DOHH2 (cell line): ENCODE measurements around the gene ALOX5AP.

Experiments
- H3F3A ChIP-seq: fragments of 200-600 bp; sonication (generic), shearing (Covaris generic); 2 replicates; pipeline ENCODE4 v1.6.0; 2016; ENCODE audit warnings: antibody characterized with exemption, mild to moderate bottlenecking; ENCODE audit not compliant: control insufficient read depth, insufficient read depth
- H3K27ac ChIP-seq: fragments of 200-600 bp; sonication (generic); 2 replicates; pipeline ENCODE4 v1.5.1; 2014; ENCODE audit warnings: low read depth, mild to moderate bottlenecking, low read length, moderate library complexity
- H3K27me3 ChIP-seq: fragments of 200-600 bp; sonication (generic); 2 replicates; pipeline ENCODE4 v1.6.1; 2014; ENCODE audit warnings: mild to moderate bottlenecking, low read length, mixed read lengths; ENCODE audit not compliant: control insufficient read depth
- H3K36me3 ChIP-seq: fragments of 200-600 bp; sonication (generic); 2 replicates; pipeline ENCODE4 v1.6.1; 2014; ENCODE audit warnings: mild to moderate bottlenecking, low read length, moderate library complexity, mixed read lengths; ENCODE audit not compliant: control insufficient read depth
- H3K4me1 ChIP-seq: fragments of 200-600 bp; sonication (generic); 2 replicates; pipeline ENCODE4 v1.6.1; 2014; ENCODE audit warnings: mild to moderate bottlenecking, low read length, mixed read lengths; ENCODE audit not compliant: control insufficient read depth
- H3K4me2 ChIP-seq: fragments of 200-600 bp; sonication (generic); 2 replicates; pipeline ENCODE4 v1.6.0; 2014; ENCODE audit warnings: mild to moderate bottlenecking, low read length, moderate library complexity
- H3K4me3 ChIP-seq: fragments of 200-600 bp; sonication (generic); 2 replicates; pipeline ENCODE4 v1.5.1; 2014; ENCODE audit warnings: mild to moderate bottlenecking, low read length, mixed read lengths
- H3K79me2 ChIP-seq: fragments of 200-600 bp; sonication (generic); 2 replicates; pipeline ENCODE4 v1.6.1; 2014; ENCODE audit warnings: mild to moderate bottlenecking, low read length, mixed read lengths; ENCODE audit not compliant: control insufficient read depth
- H3K9me2 ChIP-seq: fragments of 200-600 bp; sonication (generic); replicated peaks from 2 replicates; pipeline ENCODE4 v1.6.1; 2014; ENCODE audit warnings: mild to moderate bottlenecking, low read length, mixed read lengths; ENCODE audit not compliant: control insufficient read depth
- H3K9me3 ChIP-seq: fragments of 200-600 bp; sonication (generic); 2 replicates; pipeline ENCODE4 v1.6.1; 2014; ENCODE audit warnings: antibody characterized with exemption, low read length, mixed read lengths; ENCODE audit not compliant: control insufficient read depth, insufficient read depth
- H4K20me1 ChIP-seq: fragments of 200-600 bp; sonication (generic); 2 replicates; pipeline ENCODE4 v1.6.0; 2014; ENCODE audit warnings: low read depth, mild to moderate bottlenecking, antibody characterized with exemption, low read length, moderate library complexity; ENCODE audit not compliant: control insufficient read depth, insufficient read depth
- EZH2phosphoT487 ChIP-seq: fragments of 200-600 bp; sonication (generic); IDR thresholded peaks from 2 replicates; pipeline ENCODE4 v1.6.1; 2017; ENCODE audit warnings: borderline replicate concordance, mild to moderate bottlenecking, antibody characterized with exemption, low read length, moderate library complexity, mixed read lengths
- TF ChIP-seq, protein P1 (sequence below): fragments of 200-600 bp; sonication (generic); IDR thresholded peaks from one replicate; pipeline ENCODE4 v1.5.1; 2014; ENCODE audit warnings: antibody characterized with exemption, mild to moderate bottlenecking, low read depth, low read length; ENCODE audit not compliant: poor library complexity, severe bottlenecking

The ALOX5AP gene

DNA sequence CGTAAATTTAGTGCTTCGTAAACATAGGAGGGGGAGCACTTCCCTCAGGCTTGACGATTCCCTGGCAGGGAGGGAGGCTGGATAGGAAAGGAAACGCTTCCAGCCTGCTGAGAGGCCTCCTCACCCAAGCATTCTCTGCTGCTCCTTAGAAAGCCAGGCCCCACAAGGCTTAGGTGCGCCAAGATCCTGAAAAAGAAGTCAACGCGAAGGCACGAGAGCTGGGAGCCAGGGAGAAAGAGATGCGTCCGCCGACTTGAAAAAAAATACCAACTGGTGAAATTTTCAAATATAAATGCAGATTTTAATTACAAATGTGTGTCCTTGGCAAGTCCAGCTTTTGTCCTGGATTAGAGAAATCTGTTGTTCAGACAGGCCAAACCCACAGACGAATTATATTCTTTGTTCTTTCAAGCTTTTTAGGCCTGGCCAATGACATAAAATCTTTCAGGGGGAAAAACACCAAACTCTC is 64.0 kb downstream of the ALOX5AP start:
- no peak overlapping the region for H3K4me2 ChIP-seq
- no peak for TF ChIP-seq EZH2phosphoT487
- TF ChIP-seq, protein P1, sequence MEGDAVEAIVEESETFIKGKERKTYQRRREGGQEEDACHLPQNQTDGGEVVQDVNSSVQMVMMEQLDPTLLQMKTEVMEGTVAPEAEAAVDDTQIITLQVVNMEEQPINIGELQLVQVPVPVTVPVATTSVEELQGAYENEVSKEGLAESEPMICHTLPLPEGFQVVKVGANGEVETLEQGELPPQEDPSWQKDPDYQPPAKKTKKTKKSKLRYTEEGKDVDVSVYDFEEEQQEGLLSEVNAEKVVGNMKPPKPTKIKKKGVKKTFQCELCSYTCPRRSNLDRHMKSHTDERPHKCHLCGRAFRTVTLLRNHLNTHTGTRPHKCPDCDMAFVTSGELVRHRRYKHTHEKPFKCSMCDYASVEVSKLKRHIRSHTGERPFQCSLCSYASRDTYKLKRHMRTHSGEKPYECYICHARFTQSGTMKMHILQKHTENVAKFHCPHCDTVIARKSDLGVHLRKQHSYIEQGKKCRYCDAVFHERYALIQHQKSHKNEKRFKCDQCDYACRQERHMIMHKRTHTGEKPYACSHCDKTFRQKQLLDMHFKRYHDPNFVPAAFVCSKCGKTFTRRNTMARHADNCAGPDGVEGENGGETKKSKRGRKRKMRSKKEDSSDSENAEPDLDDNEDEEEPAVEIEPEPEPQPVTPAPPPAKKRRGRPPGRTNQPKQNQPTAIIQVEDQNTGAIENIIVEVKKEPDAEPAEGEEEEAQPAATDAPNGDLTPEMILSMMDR = no peak
- no peaks in the 10 kb centered on the region for H3K9me3 ChIP-seq
- no peaks in the 10 kb centered on the region for H3K9me2 ChIP-seq
- no peaks in the 10 kb centered on the region for H3F3A ChIP-seq
- H3K79me2 ChIP-seq = no peaks in the 10 kb centered on the region
- no peak overlapping the region for H3K4me3 ChIP-seq
- peaks cover 17% of the 10 kb centered on the region for H3K27me3 ChIP-seq
- H3K36me3 ChIP-seq = no peaks in the 10 kb centered on the region
- no peaks in the 10 kb centered on the region for H4K20me1 ChIP-seq
- H3K27ac ChIP-seq = no peak overlapping the region
- H3K4me1 ChIP-seq = peaks cover 15% of the 10 kb centered on the region

DNA sequence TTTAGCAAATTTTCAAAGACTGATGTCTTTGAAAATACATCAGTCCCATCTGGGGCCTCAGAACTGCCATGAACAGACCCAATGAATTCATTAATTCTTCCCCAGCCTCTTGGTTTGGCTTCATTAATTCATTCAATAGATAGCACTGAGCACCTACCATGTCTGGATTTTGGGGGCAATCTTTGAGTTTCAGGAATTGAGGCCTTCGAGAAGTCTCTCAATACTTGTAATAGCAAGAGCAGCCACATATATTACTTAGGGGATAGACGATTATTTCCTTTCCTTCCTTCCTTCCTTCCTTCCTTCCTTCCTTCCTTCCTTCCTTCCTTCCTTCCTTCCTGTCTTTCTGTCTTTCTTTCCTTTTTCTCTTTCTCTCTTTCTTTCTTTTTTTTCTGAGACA is 64.8 kb downstream of the ALOX5AP start:
- Histone ChIP-seq H4K20me1 (no peaks in the 10 kb centered on the region), H3F3A (no peaks in the 10 kb centered on the region), H3K9me3 (no peaks in the 10 kb centered on the region), H3K4me1 (peaks cover 15% of the 10 kb centered on the region), H3K4me3 (no peak overlapping the region), H3K27ac (no peak overlapping the region), H3K4me2 (no peak overlapping the region), H3K9me2 (no peaks in the 10 kb centered on the region), H3K27me3 (peaks cover 15% of the 10 kb centered on the region), H3K79me2 (no peaks in the 10 kb centered on the region), H3K36me3 (no peaks in the 10 kb centered on the region)
- no peak for TF ChIP-seq EZH2phosphoT487
- TF ChIP-seq, protein P1 = no peak

DNA sequence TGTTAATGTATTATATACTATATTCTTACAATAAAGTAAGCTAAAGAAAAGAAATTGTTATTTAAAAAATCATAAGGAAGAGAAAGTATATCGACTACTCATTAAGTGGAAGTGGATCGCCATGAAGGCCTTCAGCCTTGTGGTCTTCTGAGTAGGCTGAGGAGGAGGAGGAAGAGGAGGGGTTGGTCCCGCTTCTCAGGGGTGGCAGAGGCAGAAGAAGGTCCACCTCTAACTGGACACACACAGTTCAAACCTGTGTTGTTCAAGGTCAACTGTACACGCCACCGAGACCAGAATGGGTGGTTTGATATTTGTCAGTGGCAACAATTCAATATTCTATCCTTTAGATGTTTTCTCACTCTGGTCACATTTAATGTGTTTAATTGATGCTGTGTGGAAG is 67.2 kb downstream of the ALOX5AP start:
- peak overlapping the region; percentile 67 for H3K4me2 ChIP-seq
- H3K36me3 ChIP-seq = no peaks in the 10 kb centered on the region
- no peak overlapping the region; the same call in 1 of the 2 replicates for H3K4me3 ChIP-seq
- no peaks in the 10 kb centered on the region for H3F3A ChIP-seq
- no peaks in the 10 kb centered on the region; the same call in 1 of the 2 replicates for H3K27me3 ChIP-seq
- no peaks in the 10 kb centered on the region for H3K9me2 ChIP-seq
- H3K79me2 ChIP-seq = no peaks in the 10 kb centered on the region
- TF ChIP-seq, protein P1 = no peak
- no peak for TF ChIP-seq EZH2phosphoT487
- peaks cover 7% of the 10 kb centered on the region for H3K4me1 ChIP-seq
- H3K27ac ChIP-seq = no peak overlapping the region
- H3K9me3 ChIP-seq = no peaks in the 10 kb centered on the region
- no peaks in the 10 kb centered on the region for H4K20me1 ChIP-seq
